HG03521 (cell line): Measurements from ENCODE around the gene WNT5A.

Experiments
- ATAC-seq: cut with Tn5 transposase; IDR thresholded peaks from one replicate; pipeline ENCODE4 v1.9.1; 2021; ENCODE audit warnings: mild to moderate bottlenecking, moderate library complexity; ENCODE audit not compliant: unreplicated experiment

WNT5A gene

DNA sequence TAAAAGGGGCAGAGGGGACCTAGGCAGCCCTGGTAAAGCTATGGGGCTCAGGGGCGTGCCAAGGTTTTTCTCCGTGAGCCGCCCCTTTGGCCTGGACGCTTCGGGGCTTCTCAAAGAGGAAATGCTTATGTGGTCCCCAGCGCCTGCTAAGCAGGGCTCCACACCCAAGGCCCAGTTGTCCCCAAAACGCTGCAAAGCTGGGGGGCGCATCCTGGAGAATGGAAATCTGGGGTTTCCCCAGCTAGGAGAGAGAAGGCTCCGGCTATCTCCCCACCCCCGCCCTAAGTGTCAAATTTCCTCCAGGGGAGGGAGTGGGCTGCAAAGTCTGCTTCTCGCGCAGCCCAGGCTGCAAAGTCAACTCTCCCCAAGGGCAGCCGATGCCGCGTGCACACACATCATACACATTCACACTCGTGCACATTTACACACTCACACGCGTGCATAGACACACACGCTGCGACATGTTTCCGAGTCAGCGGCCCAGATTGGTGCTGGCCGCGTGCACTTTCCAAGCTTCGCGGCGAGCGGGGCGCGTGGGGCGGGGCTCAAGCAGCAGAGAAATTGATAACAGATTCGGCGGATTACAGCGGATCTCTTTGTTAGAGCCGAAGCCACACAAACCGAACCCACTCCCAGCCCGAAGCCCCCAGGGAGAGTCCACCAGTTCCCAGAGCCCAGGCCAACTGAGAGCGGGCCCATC is 4.5 kb downstream of the WNT5A start:
- ATAC-seq, result no peak

DNA sequence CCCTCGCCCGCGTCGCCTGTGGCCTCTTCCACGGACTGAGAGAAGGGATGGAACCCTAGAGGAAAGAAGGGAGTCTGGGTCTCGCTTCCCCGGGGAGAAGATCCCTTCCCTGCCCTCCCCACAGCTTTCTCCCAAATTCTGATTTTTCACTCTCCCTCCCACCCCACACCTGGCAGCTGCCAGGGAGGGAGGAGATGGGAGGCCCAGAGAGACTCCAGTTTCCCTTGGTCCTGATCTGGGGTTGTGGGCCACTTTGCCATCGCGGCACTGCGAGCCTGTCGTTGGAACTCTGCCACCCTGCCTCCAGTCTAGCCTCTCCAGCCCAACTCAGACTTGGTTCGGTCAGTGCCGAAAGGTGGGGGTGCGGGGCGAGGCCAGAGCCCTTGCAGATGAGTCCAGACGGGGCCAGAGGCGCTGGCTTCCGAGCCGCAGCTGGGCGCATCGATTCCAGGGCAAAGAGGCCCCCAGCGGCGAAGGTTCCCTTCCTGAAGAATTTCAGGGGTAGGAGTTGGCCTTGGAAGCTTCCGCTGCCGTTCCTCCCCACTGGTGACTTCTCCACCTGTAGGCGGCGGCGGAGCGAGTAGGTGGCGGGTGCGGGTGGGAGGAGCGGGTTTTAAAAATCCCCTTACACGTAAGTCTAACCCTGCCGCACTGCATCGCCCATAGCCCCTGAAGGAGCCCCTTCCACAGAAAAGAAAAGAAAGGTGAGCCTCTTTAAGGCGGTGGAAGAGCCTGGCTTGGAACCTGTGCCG is 5.2 kb downstream of the WNT5A start:
- no peak for ATAC-seq

DNA sequence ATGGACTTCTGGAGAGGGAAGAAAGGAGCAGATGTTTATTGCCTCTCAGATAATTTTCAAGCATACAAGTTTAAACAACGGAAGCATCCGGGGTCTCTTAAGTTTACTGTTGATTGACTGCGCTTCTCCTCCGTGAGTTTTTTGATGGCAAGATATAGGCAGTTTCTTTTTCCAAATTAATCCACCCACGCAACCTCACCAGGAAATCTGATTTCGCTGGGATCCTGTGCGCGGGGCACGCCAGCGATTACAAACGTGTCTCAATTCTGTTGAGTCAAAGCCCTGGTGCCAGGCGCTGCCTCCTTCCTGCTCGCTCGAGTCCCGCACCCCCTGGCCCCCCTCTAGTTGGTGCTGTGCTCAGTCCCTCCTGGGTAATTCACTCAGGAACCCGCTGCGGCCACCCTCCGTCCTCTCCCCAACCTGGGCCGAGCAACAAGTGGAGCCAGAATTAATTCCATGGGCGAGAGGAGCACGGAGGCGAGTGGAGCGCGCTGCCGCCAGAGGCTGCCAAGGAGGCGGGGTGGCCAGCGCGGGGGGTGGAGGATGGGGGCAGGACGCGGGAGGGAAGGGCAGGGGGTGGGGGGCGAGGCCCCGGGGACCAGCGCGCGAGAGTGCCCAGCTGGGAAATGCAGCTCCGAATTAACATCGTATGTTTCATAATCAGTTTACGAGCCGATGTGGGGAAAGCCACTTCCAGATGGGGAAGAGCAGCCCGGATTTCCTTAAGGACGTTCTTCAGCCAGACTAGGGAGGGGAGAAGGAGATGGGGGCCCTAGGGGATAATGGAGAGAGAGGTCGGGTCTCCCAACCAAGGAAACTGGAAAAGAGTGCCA is 6.0 kb downstream of the WNT5A start:
- no peak for ATAC-seq

DNA sequence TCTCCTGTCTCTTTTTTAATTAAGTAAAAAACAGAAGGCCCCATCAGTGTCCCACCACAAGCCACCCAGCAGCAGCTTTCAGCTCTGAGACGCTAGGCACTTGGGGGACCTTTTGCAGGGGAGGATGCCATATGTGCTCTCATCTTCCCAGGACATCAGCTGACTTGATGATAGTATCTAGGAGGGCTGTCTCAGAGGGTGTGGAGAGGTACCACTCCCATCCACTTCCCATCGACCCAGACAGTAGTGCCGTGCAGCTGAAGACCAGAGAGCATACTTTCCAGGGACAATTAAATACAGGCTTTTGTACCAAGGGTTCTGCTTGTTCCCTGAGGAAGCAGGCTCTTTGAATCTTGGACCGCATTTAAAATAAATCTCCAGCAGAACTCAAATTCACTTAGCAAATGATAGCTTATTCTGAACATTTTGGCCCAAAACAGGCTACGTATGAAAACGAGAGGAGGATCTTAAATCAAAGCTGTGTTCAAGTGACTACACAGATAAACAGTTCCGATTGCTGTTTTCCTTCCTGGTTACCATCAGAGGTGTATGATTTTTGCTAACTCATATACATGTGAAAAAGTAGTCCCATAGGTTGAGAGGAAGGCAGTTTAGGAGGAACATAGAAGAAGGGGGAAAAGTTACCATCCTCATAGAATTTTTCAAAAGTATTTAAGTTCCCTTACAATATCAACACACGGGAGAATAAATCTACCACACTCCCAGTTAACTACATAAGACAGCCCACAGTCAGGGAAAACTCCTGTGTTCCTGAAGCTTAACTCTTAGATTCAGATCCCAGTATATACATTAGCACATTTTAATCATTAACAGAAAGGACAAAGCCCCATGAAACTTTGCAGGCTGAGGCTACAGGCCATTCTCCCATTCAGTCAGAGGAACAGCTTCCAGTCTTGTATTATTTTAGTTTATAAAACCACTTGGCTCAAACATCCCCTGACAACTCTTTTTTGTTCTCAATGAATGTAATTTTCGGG is 9.5 kb downstream of the WNT5A start:
- ATAC-seq, result no peak

DNA sequence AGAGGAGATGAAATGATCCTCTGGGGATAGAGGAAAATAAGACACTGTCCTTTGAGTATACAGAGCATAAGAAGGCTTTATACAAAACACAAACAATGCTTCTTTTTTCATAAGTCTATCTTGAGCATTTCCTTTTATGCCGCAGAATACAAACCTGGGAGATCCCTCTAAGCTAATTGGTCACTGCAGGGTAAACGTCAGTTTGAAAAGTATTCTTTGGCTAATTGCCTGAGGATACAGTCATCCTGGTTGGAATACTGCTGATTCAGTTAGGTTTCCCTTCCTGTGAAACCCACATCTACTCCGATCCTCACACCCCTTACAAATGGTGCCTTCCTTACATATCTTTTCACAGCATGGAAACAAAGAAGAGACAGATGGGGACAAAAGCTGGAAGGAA is 10.6 kb downstream of the WNT5A start:
- no peak for ATAC-seq

DNA sequence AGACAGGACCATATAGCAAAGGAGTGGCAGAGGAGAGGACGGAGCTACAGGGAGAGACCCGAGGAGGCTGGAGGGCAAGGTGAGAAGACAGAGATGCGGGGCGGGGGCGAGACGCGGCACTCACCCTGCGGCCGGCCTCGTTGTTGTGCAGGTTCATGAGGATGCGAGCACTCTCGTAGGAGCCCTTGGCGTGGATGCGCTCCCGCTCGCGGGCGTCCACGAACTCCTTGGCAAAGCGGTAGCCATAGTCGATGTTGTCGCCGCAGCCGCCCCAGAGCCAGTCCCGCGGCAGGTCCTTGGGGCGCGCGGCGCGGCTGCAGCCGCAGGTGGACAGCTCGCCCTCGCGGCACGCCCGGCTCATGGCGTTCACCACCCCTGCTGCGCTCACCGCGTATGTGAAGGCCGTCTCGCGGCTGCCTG is 12.9 kb downstream of the WNT5A start:
- no peak for ATAC-seq

DNA sequence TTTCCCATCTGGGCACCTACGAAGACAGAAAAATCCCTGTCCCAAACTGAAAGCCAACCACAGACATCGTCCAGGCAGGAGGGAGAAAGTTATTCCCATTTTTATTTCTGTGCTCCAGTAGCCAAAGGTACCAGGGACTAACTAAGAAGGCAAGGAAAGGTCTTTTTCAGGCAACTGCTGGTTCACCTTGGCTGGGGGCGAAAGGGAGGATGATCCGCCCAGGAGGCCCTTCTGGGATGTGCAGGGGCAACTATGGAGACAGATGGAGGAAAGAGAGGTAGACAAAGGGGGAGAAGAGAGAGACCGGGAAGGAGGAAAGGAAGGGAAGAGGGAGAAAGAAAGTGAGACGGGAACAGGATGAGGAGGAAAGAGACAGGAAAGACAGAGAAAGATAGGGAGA is 13.3 kb downstream of the WNT5A start:
- ATAC-seq, result no peak

DNA sequence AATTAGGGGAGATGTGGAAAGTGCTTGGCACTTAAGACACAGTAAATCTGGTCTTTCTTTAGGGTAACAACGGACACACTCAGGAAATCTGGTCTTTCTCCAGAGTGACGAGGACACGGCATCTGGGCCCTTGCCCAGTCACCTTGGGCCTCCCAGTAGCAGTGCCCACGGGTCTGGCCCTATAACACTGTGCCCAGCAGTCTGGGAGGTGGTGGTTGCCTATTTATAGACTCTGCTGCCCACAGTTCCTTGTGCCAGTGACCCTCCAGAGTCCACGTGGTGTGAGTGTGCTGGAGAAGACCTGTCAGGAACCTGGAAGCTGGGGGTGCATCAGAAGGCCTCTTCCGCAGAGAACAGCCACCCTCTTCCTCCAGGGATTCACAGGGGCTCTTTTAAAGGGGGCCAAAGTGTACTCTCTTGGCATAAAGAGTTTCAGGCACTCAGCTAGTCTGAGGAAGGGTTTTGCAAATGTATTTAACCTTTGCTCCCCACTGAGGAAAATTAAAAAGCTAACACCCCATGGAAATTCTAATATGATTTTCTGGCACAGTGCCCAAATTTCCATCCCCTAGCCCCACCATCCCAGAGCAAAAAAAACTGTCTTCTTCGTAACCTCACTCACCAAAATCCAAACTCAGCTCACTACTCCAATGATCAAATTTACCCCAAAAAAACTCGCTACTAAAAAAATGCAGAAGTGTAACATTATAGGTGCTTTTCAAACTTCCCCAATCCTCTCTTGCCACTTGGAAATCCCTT is 15.4 kb downstream of the WNT5A start:
- no peak for ATAC-seq

DNA sequence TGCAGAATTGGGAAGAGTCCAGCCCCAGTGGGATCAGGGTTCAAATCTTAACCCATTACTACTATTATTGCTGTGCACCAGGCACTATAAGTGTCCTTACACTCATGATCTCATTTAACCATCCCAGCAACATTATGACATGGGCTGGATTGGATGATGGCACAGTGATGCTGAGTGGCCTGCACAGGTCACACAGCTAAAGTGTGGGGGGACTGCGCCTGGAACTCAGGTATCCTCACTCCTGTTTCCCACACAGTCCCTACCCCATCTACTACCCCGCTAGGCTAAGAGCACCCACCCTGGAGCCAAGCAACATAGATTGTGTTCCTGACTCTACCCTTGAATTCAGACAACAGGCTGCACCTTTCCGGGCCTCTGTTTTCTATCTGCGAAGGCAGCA is 16.0 kb downstream of the WNT5A start:
- ATAC-seq, result no peak

DNA sequence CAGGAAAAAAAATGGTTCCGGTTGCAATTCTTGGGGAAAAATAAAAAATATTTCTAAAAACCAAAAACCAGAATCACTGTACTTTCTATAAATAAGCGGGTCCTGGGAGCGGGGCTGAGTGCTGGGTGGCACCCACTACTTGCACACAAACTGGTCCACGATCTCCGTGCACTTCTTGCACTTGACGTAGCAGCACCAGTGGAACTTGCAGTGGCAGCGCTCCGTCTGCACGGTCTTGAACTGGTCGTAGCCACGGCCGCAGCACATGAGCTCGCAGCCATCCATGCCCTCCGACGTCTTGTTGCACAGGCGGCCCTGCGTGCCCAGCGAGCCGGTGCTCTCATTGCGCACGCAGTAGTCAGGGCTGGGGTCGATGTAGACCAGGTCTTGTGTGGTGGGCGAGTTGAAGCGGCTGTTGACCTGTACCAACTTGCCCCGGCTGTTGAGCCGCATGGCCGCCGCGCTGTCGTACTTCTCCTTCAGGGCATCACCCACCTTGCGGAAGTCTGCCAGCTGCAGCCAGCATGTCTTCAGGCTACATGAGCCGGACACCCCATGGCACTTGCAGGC is 17.1 kb downstream of the WNT5A start:
- no peak for ATAC-seq

DNA sequence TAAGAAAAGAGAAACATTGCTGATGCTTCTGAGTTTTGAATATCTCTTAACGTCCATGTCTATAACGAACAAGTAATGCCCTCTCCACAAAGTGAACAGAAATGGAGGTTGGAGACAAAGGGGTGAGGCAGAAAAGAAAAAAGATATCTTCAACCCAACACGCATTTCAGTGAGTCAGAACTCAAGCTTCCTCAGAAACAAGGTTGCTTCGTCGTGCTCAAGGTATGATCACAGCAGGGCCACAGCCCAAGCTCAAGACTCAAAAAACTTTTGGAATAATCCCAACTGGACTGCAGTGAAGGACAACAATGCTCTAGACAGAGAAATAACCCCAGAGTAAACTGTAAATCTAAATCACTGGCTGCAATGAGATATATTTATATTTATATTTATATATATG is 18.9 kb downstream of the WNT5A start:
- ATAC-seq, result no peak

DNA sequence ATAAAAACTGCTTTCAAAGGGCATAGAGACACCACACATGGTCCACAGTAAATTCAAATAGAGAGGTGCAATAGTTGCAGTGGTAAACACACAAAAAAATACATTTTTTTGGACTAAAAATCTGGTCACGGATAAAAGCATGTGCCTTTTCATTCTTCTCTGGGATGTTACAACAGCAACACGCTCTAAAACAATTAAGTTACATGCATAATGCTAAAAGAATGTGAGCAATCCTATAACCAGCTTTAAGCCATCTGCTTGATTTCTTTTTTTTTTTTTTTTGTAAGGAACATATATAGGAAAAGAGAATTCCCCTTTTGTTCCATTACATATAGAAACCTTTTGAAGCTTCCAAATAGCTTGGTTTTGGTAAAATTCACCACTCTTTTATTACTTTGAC is 20.0 kb downstream of the WNT5A start:
- ATAC-seq, result no peak

DNA sequence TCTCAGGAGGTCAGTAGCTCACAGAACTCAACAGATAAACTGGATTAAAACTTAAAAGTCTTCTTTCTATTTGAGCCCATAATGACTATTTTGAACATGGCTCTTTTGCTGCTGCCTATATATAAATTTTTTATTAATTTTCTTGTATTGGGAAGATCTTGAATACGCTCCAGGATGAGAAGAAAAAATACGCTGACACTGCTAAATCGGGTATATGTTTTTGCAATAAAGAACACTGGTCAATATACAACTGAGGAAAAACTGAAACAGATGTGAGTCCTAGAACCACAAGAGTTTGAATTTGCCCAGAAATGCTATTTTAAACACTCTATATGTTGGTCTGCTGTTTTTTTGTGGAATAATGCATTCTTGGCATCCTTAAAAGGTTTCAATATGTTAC is 20.6 kb downstream of the WNT5A start:
- ATAC-seq, result no peak

DNA sequence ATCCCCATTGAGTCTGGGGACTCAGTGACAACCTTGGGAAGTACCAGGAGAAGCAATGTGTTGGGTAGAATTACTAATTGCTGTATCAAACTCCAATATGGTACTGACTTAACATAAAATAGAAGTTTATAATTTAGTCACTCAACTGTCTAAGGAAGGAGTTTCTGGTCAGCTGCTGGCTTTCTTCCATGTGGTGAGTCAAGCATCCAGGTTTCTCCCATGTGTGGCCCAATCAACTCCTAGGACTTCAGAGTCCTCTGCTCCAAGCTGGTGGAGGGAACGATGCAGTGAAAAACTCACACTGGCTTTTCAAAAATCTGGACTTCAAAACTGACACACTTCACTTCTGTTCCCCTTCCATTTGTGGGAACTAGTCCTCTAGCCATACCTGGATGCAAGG is 25.2 kb downstream of the WNT5A start:
- no peak for ATAC-seq

DNA sequence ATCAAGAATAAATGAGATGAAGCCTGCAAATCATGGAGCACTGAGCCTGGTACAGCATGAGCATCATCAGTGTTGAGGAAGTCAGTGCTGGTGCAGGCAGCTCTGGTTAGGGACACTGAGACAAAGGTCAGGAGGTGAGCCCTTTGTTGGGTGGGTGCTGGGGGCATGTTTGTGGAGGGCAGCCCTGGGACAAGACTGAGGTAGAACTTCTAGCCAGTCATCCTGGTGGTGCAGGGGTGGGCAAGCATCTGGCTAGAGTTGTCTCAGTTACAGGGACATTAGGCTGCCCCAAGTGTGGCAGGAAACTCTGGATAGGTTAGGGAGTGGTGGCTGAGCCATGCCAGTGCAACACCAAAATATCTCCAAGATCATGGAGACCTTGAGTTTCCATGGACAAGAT is 27.3 kb downstream of the WNT5A start:
- ATAC-seq, result no peak

DNA sequence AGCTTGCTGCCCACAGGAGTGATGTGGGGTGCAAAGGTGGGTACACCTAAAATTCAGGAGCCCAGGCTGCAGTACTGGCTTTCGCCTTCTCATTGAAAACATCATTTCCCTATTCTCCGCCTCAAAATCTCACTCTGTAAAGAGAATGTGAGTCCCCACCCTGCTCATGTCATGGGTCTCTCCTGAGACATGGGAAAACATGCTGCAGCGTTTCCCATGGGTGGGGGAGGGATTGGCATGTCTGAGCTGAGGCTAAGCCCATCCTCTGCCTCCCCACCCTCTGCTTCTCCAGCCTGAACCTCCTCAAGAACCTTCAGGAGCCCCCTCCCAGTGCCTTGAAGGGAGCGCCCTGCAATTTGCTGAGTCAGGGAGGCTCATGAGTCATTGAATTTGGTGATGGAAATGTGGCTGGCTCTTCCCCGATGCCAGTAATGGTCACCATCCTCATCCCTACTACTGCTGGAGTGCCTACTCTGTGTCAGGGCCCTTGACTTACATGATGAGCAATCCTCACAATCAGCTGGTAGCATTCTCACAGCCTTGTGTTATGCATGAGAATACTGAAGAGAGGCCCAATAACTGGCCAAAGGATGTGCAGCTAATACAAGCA is 28.8 kb downstream of the WNT5A start:
- ATAC-seq, result no peak

DNA sequence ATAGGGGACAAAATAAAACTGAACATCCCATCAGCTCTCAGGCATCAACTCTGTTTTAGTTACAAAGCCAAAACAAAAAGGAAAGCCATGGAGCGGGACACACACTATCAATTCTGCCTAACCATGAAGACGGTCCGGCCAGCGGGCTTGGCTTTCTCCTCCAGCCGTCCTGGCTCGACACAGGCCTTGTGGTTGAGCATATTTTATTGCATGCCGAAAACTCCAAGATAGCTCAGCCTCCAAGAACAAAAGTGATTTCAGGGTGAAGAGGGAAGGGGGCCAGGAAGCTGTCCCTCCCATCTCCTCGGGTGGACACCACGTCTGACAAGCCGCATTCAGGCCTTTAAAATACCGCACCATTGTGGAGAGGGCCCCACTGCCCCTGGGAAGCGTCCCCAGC is 31.2 kb downstream of the WNT5A start:
- no peak for ATAC-seq

DNA sequence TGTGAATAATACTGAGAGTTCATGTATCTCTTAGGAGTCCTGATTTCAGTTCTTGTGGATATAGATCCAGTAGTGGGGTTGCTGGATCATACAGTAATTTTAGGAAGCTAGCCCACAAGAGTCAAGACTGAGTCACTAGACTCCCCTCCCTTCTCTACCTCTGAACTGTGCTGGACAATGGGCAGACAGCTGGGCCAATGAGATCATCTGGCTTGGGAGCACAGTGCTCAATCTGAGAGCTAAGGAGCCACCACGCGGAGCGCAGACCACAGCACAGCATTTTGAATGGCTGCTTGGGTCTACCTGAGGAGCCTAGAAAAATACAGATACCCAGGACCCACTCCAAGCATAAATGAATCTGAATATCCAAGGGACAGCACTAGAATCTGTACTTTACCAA is 32.5 kb downstream of the WNT5A start:
- no peak for ATAC-seq

DNA sequence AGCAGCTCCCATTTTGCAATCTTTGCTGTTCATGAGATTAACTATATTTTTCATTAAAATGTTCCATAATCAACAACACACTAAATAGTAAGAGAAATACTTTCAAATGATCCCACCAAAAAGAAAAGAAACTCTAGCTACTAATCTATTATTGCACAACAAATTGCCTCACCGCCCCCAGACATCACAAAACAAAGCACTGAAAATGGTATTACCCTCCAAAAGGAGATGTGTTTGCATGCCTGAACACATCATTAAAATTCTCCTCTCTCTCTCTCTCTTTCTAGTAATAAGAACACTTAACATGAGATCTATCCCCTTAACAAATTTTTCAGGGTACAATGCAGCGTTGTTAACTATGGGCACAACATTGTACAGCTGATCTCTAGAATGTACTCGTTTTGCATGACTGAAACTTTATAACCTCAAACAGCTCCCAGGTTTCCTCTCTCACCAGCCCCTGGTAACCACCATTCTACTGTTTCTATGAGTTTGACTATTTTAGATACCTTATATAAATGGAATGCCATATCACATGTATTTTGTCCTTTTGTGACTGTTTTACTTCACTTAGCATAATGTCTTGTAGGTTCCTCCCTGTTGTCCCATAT is 33.1 kb downstream of the WNT5A start:
- ATAC-seq, result no peak
